ENCODE measurements around the gene WFDC11. TPM values are rescaled to one million over a fixed set of nuclear protein-coding genes. Genes with fewer than 3 reads are reported as not detected.
"Not testable (repeated sequence)": the region's sequence is repeated elsewhere in the genome, so short reads cannot be mapped to it uniquely, and the experiment has no call there.

Gene WFDC11
- total RNA-seq, 8 experiments from 2014 or later: not detected

DNA sequence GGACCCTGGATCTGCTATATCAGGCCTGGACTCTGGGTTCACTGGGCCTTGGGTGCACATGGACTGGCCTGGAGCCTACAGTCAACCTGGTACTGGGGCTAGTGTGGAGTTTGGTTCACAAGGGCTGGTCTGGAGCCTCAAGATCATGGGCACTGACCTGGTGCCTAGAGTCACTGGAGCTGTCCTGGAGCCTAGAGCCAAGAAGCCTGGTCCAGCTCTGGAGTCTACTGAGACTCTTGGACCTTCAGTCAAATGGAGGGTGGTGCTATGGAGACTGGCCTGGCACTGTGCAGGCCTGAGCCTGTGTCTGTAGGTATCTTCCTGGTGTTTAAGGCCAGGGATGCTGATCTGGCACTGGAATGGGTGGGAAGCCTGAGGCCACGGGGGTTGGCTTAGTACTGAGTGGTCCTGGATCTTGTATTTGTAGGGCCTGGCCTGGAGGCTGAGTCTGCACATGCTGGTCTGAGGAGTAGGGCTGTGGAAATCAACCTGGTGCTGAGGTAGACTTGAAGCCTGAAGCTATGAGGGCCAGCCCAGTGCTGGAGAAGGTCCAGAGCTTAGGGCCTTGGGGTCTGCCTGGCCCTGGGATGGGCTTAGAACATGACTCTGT, 22.5 kb downstream of the WFDC11 start:
- in situ Hi-C loops (cut with MboI; ENCODE audit: low pct_unique_long_range_greater_than_20kb in 2 of 9, low sequenced_read_pairs in 9 of 9, unreplicated experiment in 9 of 9): no loop called here

DNA sequence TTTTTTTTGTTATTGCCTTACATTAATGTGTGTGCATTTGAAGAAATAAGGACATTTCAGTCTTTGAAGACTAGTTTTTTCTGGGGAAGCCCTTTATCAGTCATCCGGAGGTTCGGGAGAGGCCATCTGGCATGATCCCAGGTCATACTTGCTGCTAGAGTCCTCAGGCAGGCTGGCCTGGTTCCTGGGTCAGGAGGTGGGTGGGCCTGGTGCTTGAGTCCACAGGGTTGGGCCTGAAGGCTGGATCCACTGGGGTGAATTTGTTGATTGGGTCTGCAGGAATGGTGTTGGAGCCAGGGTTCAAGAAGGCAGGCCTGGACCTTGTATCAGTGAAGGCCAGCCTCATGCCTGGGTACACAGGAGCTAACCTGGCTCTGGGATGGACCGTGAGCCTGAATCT, 23.2 kb downstream of the WFDC11 start:
- WGBS, 10 experiments: 25 to 100% (median 83%) methylated on average over 1 to 2 of the region's 3 CpGs; no CpG with 5 or more reads in 6 of the 10 experiments
- ATAC-seq (replicated peaks in 6 of 8): peak in 1 of 8 experiments; percentile 84
- no peaks in the 10 kb centered on the region for H3K4me1 ChIP-seq (replicated peaks in 1 of 2)
- H3K27ac ChIP-seq: no peak overlapping the region
- H3K4me3 ChIP-seq: no peak overlapping the region
- in situ Hi-C loops (cut with MboI; ENCODE audit: low pct_unique_long_range_greater_than_20kb in 2 of 9, low sequenced_read_pairs in 9 of 9, unreplicated experiment in 9 of 9): no loop called here

More for the DNA sequence above, 22.5 kb downstream of the WFDC11 start:
- ATAC-seq (replicated peaks in 6 of 8): no peak
- Histone ChIP-seq H3K4me1 (replicated peaks in 1 of 2) (no peaks in the 10 kb centered on the region), H3K4me3 (no peak overlapping the region), H3K27ac (no peak overlapping the region)
- 0% methylated on average over 1 of the region's 1 CpG; no CpG with 5 or more reads in 9 of the 10 experiments for WGBS, 10 experiments

DNA sequence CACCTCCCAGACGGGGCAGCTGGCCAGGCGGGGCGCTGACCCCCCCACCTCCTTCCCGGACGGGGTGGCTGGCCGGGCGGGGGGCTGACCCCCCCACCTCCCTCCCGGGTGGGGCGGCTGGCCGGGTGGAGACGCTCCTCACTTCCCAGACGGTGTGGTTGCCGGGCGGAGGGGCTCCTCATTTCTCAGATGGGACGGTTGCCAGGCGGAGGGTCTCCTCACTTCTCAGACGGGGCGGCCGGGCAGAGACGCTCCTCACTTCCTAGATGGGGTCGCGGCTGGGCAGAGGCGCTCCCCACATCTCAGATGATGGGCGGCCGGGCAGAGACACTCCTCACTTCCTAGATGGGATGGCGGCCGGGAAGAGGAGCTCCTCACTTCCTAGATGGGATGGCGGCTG, 24.2 kb downstream of the WFDC11 start:
- no CpG with 5 or more reads among the region's 28 CpGs for WGBS, 10 experiments
- ATAC-seq (replicated peaks in 6 of 8); H3K4me3 ChIP-seq; in situ Hi-C loops (cut with MboI; ENCODE audit: low pct_unique_long_range_greater_than_20kb in 2 of 9, low sequenced_read_pairs in 9 of 9, unreplicated experiment in 9 of 9); H3K4me1 ChIP-seq (replicated peaks in 1 of 2); H3K27ac ChIP-seq: not testable (repeated sequence)

DNA sequence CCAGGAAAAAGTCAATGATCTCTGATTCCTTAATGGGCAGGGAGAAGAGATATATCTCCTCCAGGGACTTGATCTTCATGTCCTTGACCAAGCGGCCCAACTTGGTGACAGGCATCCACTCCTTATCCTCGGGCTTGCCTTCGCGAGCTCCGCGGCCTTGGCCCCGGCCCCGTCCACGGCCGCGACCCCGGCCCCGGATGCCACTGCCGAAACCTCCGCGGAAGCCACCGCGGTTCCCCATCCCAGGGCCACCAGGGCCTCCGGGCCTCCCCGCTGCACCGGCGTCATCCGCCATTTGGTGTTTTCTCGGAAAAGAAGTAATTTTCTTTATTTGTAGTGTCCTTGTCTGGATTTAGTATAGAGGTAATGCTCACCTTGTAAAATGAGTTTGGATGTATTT, 29.0 kb downstream of the WFDC11 start:
- H3K27ac ChIP-seq; H3K4me1 ChIP-seq (replicated peaks in 1 of 2); H3K4me3 ChIP-seq; in situ Hi-C loops (cut with MboI; ENCODE audit: low pct_unique_long_range_greater_than_20kb in 2 of 9, low sequenced_read_pairs in 9 of 9, unreplicated experiment in 9 of 9); ATAC-seq (replicated peaks in 6 of 8): not testable (repeated sequence)
- 83 to 100% (median 100%) methylated on average over 1 to 2 of the region's 24 CpGs; no CpG with 5 or more reads in 6 of the 10 experiments for WGBS, 10 experiments

DNA sequence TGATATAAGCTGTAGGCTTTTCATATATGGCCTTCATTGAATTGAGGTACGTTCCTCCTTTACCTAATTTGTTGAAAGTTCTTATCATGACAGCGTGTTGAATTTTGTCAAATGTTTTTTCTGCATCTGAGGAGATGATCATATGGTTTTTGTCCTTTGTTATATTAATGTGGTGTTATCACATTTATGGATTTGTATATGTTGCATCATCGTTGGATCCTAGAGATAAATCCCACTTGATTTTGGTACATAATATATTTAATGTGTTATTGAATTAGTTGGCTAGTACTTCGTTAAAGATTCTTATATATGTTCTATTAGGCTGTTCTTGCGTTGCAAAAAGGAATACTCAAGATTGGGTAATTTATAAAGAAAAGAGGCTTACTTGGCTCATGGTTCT, 30.4 kb downstream of the WFDC11 start:
- in situ Hi-C loops (cut with MboI; ENCODE audit: low pct_unique_long_range_greater_than_20kb in 2 of 9, low sequenced_read_pairs in 9 of 9, unreplicated experiment in 9 of 9): no loop called here
- Histone ChIP-seq H3K4me1 (replicated peaks in 1 of 2) (no peaks in the 10 kb centered on the region), H3K4me3 (no peak overlapping the region), H3K27ac (no peak overlapping the region)
- no peak for ATAC-seq (replicated peaks in 6 of 8)
- 0 to 100% (median 80%) methylated on average over 2 to 5 of the region's 5 CpGs for WGBS, 10 experiments

DNA sequence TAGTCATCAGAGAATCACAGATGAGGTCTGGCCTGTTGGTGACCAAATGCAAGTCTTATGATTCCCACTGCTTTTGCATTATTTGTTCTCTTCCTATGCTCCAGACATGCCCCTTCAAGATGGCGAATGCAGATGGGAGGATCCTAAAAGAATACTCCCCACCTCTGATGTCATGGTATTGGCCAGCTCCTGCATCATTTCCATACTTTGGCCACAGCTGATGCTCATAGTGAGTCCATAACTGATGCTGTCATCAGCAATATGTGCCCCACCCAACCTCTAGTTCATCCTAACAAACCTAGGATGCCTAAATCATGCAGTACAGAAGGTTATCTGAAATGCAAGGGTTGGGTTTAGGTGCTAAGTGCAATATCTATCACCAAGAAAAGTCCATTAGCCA, 33.5 kb downstream of the WFDC11 start:
- Histone ChIP-seq H3K4me3 (no peak overlapping the region), H3K4me1 (replicated peaks in 1 of 2) (no peaks in the 10 kb centered on the region), H3K27ac (no peak overlapping the region)
- ATAC-seq (replicated peaks in 6 of 8): peak in 2 of 8 experiments; percentile 80 to 93
- 20 to 100% (median 60%) methylated on average over 1 of the region's 1 CpG; no CpG with 5 or more reads in 4 of the 10 experiments for WGBS, 10 experiments
- in situ Hi-C loops (cut with MboI; ENCODE audit: low pct_unique_long_range_greater_than_20kb in 2 of 9, low sequenced_read_pairs in 9 of 9, unreplicated experiment in 9 of 9): no loop called here

DNA sequence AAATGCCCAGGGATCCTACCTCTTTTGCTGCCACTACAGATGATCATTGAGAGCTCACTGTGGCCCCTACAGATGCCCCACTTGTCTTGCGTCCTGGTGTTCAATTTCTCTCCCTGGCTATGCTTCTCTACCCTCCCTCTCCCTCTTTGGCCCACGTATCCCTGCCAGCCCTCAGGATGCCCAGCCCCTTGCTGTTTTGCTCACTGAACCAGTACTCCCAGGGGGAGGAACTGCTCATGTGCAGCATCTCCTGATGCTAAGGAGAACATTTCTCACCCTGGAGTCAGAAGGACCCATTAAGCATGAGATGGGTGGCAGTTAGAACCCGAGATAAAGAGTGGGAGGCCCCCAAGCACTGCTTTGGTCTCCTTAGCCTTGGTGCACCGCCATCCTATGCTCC, 38.9 kb downstream of the WFDC11 start, which contains the start of gene WFDC9:
WFDC9 (minus strand) TSS at position 101 of the 400 bp plus-strand sequence. CDS start 21,103 bp downstream, outside the sequence.
- 0 to 80% (median 17%) methylated on average over 1 to 2 of the region's 4 CpGs; no CpG with 5 or more reads in 7 of the 10 experiments for WGBS, 10 experiments
- Histone ChIP-seq H3K27ac (no peak within 1 kb of the TSS), H3K4me3 (no peak within 1 kb of the TSS), H3K4me1 (replicated peaks in 1 of 2) (no peaks in the 10 kb centered on the region)
- in situ Hi-C loops (cut with MboI; ENCODE audit: low pct_unique_long_range_greater_than_20kb in 2 of 9, low sequenced_read_pairs in 9 of 9, unreplicated experiment in 9 of 9): no loop called here
- ATAC-seq (replicated peaks in 6 of 8): no peak

DNA sequence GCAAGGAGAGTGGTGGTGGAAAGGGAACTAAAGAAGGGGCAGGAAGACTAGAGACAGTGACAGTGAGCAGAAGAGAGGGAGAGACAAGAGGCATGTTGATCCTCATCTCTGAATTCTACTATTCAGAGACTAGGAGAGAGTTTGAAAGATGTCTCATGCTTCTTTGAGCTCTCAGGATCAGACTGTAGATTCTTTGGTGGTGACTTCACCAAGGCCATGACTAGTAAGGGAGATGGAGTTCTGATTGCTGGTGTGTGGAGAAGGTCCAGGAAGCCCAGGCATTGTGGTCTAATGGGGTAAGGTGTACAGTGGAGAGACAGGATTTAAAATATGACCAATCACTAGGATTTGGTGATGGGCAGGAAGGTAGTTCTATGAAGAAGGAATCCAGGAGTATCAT, 39.7 kb downstream of the WFDC11 start:
- H3K27ac ChIP-seq: no peak overlapping the region
- no peak for ATAC-seq (replicated peaks in 6 of 8)
- no peak overlapping the region for H3K4me3 ChIP-seq
- in situ Hi-C loops (cut with MboI; ENCODE audit: low pct_unique_long_range_greater_than_20kb in 2 of 9, low sequenced_read_pairs in 9 of 9, unreplicated experiment in 9 of 9): no loop called here
- no peaks in the 10 kb centered on the region for H3K4me1 ChIP-seq (replicated peaks in 1 of 2)

DNA sequence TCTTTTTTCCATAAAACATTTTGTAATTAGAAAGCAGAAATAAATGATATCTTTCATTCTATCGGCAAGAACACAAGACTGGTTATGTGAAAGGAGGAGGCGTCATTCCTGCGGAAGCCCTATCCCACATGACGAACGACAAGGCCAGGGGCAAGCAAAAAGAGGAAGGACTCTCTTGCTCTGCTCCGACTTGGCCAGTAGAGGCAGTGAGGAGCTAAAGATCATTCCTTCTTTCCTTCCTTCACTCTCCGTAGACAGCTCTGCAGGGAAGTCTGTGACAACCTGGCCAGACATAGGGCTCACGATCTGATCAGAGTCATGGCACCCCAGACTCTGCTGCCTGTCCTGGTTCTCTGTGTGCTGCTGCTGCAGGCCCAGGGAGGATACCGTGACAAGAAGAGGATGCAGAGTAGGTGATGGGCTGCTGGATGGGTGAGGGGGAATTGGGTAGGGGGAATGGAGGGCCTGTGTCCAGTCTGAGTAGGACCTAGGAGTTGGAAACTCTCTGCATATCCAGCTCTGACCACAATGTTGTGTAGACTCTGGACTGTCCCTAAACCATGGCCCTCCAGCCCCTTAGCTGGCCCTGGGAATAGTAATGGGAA, 40.4 kb downstream of the WFDC11 start, which contains the start of gene WFDC10A:
WFDC10A (plus strand) TSS at position 244 of the 605 bp plus-strand sequence; CDS start at position 319, 75 bp downstream.
- Histone ChIP-seq H3K4me3 (no peak within 1 kb of the TSS), H3K4me1 (replicated peaks in 1 of 2) (no peaks in the 10 kb centered on the region), H3K27ac (no peak within 1 kb of the TSS)
- WGBS, 10 experiments: 0 to 31% (median 10%) methylated on average over 1 to 6 of the region's 9 CpGs
- in situ Hi-C loops (cut with MboI; ENCODE audit: low pct_unique_long_range_greater_than_20kb in 2 of 9, low sequenced_read_pairs in 9 of 9, unreplicated experiment in 9 of 9): no loop called here
- peak; percentile 58 to 100 (median 76) for ATAC-seq (replicated peaks in 6 of 8)

DNA sequence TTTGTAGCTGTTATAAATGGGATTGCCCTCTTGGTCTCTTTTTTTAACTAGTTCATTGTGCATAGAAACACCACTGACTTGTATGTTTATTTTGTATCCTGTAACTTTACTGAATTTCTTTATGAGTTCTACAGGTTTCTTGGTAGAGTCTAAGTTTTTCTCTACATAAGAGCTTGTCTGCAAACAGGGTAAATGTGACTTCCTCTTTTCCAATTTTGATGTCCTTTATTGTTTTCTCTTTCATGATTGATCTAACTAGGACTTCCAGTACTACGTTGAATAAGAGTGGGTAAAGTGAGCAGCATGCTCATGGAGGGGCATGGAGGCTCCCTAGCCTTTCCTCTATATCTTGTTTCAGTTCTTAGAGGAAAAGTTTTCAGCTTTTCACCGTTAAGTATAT, 43.5 kb downstream of the WFDC11 start:
- in situ Hi-C loops (cut with MboI; ENCODE audit: low pct_unique_long_range_greater_than_20kb in 2 of 9, low sequenced_read_pairs in 9 of 9, unreplicated experiment in 9 of 9): no loop called here
- no peak for ATAC-seq (replicated peaks in 6 of 8)

DNA sequence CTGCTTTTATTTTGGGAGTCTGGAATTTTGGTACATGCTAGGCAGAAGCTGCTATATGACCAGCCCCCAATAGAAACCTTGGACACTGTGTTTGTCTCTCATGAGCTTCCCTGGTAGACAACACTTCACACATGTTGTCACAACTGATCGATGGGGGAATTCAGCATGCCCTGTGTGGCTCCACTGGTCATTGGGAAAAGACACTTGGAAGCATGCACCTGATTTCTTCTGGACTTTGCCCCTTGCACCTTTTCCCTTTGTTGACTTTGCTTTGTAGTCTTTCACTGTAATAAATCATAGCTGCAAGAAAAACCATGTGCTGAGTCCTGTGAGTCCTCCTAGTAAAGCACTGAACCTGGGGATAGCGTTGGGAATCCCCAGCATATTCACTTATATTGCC, 48.4 kb downstream of the WFDC11 start:
- H3K4me3 ChIP-seq: no peak overlapping the region
- no peak for ATAC-seq (replicated peaks in 6 of 8)
- no peaks in the 10 kb centered on the region for H3K4me1 ChIP-seq (replicated peaks in 1 of 2)
- H3K27ac ChIP-seq: no peak overlapping the region
- WGBS, 10 experiments: 25 to 100% (median 75%) methylated on average over 1 to 2 of the region's 2 CpGs; no CpG with 5 or more reads in 3 of the 10 experiments
- in situ Hi-C loops (cut with MboI; ENCODE audit: low pct_unique_long_range_greater_than_20kb in 2 of 9, low sequenced_read_pairs in 9 of 9, unreplicated experiment in 9 of 9): no loop called here

More for the DNA sequence above, 43.5 kb downstream of the WFDC11 start:
- H3K4me1 ChIP-seq (replicated peaks in 1 of 2): no peaks in the 10 kb centered on the region
- no peak overlapping the region for H3K27ac ChIP-seq
- H3K4me3 ChIP-seq: no peak overlapping the region
- 0 to 100% (median 55%) methylated on average over 1 to 2 of the region's 2 CpGs; no CpG with 5 or more reads in 1 of the 10 experiments for WGBS, 10 experiments

DNA sequence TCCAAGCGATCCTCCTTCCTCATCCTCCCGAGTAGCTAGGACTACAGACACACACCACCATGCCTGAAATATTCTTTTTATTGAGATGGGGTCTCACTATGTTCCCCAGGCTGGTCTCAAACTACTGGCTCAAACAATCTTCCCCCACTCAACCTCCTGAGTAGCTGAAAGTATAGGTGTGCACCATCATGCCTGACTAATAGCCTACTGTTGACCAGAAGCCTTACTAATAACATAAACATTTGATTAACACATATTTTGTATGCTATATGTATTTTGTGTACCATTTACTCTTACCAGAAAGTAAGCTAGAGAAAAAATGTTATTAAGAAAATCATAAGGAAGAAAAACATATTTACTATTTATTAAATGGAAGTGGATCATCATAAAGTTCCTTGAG, 52.4 kb downstream of the WFDC11 start:
- Histone ChIP-seq H3K4me1 (replicated peaks in 1 of 2) (no peaks in the 10 kb centered on the region), H3K27ac (no peak overlapping the region), H3K4me3 (no peak overlapping the region)
- WGBS, 10 experiments: 43 to 100% (median 86%) methylated on average over 1 to 2 of the region's 2 CpGs; no CpG with 5 or more reads in 5 of the 10 experiments
- in situ Hi-C loops (cut with MboI; ENCODE audit: low pct_unique_long_range_greater_than_20kb in 2 of 9, low sequenced_read_pairs in 9 of 9, unreplicated experiment in 9 of 9): no loop called here
- ATAC-seq (replicated peaks in 6 of 8): no peak

DNA sequence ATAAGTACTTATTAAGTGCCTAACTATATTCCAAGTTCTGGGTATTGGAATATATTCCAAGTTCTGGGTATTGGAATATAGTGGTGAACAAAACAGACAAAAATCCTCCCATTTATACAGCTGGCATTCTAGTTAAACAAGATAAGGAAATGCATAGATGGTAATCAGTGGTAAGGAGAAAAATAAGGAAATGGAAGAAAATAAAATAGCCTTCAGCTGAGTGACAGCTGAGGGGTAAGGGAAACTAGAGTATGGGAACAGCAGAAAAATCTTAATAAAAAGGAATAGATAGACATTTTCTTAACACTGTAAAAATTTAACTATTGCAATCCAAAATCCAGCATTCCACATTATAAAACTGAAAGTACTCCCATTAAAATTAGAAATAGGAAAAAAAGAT, 57.7 kb downstream of the WFDC11 start:
- no peaks in the 10 kb centered on the region for H3K4me1 ChIP-seq (replicated peaks in 1 of 2)
- in situ Hi-C loops (cut with MboI; ENCODE audit: low pct_unique_long_range_greater_than_20kb in 2 of 9, low sequenced_read_pairs in 9 of 9, unreplicated experiment in 9 of 9): no loop called here
- no peak overlapping the region for H3K27ac ChIP-seq
- no peak for ATAC-seq (replicated peaks in 6 of 8)
- no peak overlapping the region for H3K4me3 ChIP-seq

DNA sequence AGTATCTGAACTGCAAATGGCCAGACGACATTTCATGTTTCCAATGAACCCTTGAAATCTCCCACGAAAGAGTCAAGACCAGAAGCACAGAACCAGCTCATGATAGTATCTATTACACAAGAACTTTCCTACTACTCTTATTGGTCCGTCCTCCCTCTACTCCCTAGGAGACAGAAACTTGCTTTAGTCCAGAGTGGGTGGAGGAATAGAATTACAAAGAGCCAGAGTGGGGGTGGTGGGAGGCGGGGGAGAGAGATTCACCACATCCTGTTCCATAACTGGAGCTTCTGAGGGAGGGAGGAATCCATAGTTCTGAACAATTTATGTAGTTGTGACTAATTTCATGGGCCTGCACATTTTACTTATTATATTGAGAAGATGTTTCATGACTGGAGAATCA, 59.0 kb downstream of the WFDC11 start:
- ATAC-seq (replicated peaks in 6 of 8): peak in 3 of 8 experiments; percentile 41 to 99 (median 98)
- WGBS, 10 experiments: 20 to 100% (median 71%) methylated on average over 1 to 3 of the region's 4 CpGs; no CpG with 5 or more reads in 2 of the 10 experiments
- no peaks in the 10 kb centered on the region for H3K4me1 ChIP-seq (replicated peaks in 1 of 2)
- H3K4me3 ChIP-seq: no peak overlapping the region
- in situ Hi-C loops (cut with MboI; ENCODE audit: low pct_unique_long_range_greater_than_20kb in 2 of 9, low sequenced_read_pairs in 9 of 9, unreplicated experiment in 9 of 9): no loop called here
- H3K27ac ChIP-seq: no peak overlapping the region

All from motor neuron (in vitro differentiated cells).